Measurements from ENCODE around the gene ZBED6.

The ZBED6 gene

DNA sequence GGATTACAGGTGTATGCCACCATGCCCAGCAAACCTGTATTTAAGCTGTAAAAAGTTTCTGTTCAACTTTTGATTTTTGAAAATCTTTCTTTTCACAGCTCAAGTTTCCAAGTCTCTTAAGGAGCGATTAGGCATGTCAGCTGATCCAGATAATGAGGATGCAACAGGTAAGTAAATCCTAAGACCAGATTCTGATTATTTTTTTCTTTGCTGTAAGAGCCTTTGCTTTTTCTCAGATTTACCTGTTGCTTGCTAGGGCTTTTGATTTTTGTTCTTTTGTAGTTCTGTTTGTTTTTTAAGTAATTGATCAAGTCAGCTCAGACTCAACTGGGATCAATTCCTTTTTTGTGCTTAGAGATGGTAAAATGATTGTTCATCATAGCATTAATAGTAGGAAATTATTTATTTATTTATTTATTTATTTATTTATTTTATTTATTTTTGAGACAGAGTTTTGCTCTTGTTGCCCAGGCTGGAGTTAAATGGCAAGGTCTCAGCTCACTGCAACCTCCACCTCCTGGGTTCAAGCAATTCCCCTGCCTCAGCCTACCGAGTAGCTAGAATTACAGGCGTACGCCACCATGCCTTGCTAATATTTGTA lies 44.9 kb downstream of the ZBED6 start:
- no peak for DNase-seq (ENCODE audit: low read depth in 2 of 2)

DNA sequence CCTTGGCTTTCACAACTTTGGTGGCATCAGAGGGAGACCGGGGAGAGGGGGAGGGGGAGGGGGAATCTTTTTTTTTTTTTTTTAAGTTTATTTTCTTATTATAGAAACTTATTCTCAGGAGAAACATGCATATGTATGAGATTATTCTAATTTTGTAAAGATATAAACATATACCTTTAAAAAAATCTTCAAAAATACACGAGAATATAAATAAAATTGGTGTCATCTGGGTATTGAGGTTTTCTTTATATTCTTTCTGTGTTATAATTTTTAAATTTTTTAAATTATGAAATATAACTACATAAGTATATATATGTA lies 47.1 kb downstream of the ZBED6 start:
- DNase-seq (ENCODE audit: low read depth in 2 of 2): no peak

DNA sequence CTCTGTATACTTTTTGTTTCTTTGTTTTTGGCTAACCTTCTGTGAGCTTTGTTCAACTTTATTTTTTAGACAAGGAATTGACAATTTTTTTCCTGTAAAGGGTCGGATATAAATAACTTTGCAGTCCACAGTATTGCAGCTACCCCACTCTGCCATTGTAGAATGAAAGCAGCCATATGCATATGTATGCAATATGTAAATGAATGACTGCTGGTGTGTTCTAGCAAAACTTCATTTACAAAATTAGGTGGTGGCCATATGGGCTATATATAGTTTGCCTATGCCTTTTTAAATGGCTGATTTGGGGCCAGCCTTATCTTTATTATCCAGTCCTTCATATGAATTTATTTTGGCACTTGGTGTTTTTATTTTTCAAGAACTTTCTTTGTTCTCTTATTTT lies 48.0 kb downstream of the ZBED6 start:
- no peak for DNase-seq (ENCODE audit: low read depth in 2 of 2)
